ENCODE measurements around the gene ANKRD62.
A peak's percentile ranks its signal among the peaks of the same experiment; 100 is the strongest.
"Not testable (repeated sequence)": the region's sequence is repeated elsewhere in the genome, so short reads cannot be mapped to it uniquely, and the experiment has no call there.

The ANKRD62 gene

GRCh38 chr18:12066910-12067511 is 26.6 kb upstream of the ANKRD62 start:
- ATAC-seq (no peak), DNase-seq (no peak)

DNA sequence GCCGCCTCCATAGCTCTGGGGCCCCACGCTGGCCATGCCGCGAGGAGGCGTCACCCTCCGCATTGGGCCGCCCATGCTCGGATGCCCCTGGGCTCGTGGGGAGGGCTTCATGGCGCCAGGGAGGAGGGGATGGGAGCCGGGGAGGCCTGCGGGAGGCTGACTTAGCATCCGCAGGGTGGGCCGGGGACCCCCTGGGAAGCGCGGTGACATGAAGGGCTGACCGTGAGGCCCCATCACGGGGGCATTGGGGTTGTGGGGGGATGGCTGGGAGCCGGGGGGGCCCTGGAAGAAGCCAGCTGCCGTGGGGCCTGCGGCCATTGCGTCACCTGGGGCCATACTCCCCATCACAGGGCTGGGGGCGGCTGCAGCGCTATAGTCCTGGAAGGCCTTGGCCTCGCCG is 26.0 kb upstream of the ANKRD62 start:
- DNase-seq (no peak), ATAC-seq (no peak)

GRCh38 chr18:12068316-12068949 is 25.2 kb upstream of the ANKRD62 start:
- not testable (repeated sequence) for DNase-seq, ATAC-seq

- DNase-seq (no peak), ATAC-seq (no peak)
Observed at GRCh38 chr18:12068950-12069320, 24.7 kb upstream of the ANKRD62 start.

- ATAC-seq, DNase-seq: not testable (repeated sequence)
Observed at GRCh38 chr18:12071066-12071465, 22.6 kb upstream of the ANKRD62 start.

GRCh38 chr18:12072996-12073395 is 20.6 kb upstream of the ANKRD62 start:
- ATAC-seq = no peak
- no peak for DNase-seq

- ATAC-seq (no peak), DNase-seq (no peak)
Observed at GRCh38 chr18:12074736-12075135, 18.9 kb upstream of the ANKRD62 start.

- no peak for DNase-seq
- ATAC-seq = peak; percentile 49
Observed at GRCh38 chr18:12076424-12077140, 17.1 kb upstream of the ANKRD62 start.

DNA sequence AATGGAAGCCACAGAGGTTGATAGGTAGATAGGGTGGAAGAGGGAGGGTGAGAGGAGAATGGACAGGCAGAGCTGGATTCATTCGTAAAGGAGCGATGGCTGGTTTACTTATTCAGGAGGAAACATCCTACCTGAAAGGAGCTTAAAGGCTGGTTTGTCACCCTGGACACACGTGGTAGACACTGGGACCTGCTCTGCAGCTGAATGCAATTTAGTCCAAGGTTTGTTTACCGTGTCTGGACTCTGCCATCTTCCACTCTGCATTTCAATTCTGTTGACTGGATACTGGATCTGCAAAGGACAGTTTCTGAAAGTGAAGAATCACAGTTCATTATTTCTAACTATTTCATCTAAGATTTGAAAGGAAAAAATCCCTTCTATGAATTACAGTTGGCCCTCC is 15.6 kb upstream of the ANKRD62 start:
- not testable (repeated sequence) for DNase-seq, ATAC-seq

DNA sequence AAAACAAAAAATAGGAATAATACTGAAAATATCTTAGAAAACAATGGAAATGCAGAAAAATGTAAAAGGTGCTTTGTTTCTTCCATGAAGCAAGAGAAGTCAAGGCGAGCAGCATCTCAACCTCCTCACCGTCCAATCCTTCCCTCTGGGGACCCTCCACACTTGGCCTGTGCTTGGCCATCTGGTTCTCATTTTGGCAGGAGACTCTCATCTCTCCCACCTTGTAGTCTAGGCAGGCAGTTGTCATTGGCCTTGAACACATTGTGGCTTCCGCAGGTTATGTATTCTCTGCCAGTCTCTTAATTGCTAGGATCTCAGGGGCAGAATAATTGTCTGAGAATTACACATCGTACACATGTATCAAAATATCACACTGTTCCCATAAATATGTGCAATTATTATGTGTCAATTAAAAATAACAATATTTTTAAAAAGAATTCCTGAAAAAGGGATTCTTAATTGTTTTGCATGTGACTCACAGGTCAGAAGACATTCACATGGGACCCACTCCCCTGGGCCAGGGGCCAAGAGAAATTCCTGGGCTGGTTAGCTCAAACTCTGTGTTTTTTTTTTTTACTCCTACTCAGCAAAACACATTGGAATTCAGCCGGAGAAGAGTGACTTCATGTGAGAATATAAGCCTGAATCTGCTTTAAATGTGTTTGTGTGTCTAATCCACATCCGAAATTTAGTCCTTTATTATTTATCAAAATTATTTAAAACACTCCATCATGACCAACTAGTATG is 14.0 kb upstream of the ANKRD62 start:
- DNase-seq = no peak

DNA sequence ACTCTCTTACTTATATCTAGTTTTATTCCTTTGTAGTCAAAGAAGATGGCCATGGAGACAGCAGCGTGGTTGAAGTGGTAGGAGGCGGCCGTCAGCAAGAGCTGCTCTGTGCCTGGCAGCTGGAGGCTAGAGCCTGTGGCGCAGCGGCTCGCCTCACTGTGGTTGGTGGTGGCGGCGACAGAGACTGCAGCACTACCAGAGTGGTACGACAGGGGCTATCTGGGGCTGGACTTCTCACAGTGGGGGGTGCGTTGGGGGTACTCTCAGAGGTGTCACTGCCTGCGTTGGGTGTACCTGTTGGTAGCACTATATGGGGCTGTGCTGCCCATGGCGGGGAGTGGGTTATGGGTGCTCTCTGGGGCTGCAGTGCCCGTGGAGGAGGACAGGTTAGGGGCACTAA is 8.5 kb upstream of the ANKRD62 start:
- ATAC-seq = no peak
- DNase-seq = no peak

More for the DNA sequence above, 14.0 kb upstream of the ANKRD62 start:
- ATAC-seq = no peak

- DNase-seq (no peak), ATAC-seq (no peak)
Observed at GRCh38 chr18:12085786-12086185, 7.9 kb upstream of the ANKRD62 start.

DNA sequence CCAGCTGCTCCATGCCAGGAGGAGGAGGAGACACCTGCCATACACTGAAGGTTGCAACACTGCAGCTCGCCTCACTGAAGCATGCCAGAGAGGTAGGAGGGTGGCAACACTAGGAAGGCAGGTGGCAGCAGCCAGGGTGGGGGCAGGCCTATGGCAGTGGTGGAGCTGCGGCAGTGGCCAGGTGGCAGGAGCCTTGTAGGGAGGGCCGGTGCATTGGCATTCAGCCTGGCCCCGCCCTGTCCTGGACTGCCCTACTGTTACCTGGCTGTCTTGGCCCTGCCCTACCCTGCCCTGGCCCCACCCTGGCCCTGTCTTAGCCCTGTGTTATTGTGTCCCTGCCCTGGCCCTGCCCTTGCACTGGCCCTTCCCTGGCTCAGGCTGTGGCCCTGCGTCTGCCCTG is 7.4 kb upstream of the ANKRD62 start:
- no peak for ATAC-seq

GRCh38 chr18:12086677-12087470 is 6.8 kb upstream of the ANKRD62 start:
- ATAC-seq (no peak), DNase-seq (no peak)

More for the DNA sequence above, 7.4 kb upstream of the ANKRD62 start:
- DNase-seq = no peak

GRCh38 chr18:12087471-12088025 is 6.1 kb upstream of the ANKRD62 start:
- DNase-seq (no peak), ATAC-seq (no peak)

DNA sequence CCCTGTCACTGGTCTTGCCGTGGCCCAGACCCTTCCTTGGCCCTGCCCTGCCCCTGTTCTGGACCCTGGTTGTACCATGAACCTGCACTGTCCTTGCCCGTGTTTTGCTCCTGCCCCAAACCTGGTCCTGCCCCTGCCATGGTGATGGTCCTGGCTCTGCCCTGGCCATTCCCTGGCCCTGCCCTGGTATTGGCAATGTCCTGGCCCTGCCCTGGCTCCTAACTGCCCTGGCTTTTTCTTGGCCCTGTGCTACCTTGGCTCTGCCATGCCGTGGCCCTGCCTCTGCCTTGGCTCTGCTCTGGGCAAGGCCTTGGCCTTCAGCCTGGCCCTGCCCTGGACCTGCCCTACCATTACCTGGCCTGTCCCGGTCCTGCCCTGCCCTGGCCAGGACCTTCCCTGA is 5.5 kb upstream of the ANKRD62 start:
- no peak for ATAC-seq
- no peak for DNase-seq

DNA sequence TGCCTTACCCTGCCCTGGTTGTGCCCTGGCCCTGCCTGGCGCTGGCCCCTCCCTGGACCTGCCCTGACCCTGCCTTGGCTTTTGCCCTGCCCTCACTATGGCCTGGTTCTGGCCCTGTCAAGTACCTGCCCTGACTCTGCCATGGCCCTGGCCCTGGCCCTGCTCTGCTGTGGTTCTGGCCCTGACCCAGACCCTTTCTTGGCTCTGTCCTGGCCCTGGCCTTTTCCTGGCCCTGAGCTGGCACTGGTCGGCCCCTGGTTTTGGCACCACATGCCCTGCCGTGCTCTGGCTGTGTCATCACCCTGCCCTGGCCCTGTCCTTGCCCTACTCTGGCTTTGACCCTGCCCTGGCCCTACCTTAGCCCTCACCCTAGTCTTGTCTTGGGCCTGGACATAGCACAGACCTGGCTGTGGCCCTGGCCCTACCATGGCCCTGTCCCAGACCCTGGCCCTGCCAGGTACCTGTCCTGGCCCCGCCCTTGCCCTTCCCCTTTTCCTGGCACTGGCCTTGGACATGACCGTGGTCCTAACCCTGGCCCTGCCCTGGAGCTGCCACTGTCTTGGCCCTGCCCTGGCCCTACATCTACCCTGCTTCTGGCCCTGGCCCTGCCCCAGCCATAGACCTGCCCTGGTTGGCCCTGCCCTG is 4.8 kb upstream of the ANKRD62 start:
- ATAC-seq = no peak
- DNase-seq = no peak

DNA sequence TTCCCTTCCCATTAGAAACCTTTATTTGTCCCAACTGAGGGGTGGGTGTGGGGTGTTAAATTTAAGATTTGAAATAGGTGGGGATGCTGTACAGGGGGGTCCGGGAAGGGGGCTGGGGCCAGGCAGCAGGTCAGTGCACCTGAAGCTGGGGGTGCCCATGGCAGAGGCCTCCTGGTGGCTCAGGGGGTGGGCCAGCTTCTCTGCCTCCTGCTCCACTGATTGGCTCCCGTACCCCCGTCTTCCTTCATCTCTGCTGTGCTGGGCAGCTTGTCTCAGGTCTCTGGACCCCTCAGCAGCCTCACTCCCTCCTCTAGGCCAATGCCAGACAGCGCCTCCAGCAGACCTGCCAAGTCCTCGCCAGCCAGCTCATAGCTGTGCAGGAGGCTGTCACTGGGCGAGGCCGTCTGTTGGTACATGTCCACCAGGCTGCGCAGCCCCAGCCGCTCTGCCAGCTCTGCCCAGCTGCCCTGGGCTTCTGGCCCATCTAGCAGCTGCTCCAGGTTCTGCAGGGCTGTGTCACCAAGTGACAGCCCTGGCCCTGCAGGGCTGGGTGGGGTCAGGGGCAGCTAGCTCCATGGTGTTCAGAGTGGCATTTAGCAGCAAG is 2.0 kb upstream of the ANKRD62 start:
- no peak for ATAC-seq
- no peak for DNase-seq

GRCh38 chr18:12092398-12093229 is 1.0 kb upstream of the ANKRD62 start:
- peak; percentile 29 for ATAC-seq
- no peak for DNase-seq

GRCh38 chr18:12098374-12098773 is 4.7 kb downstream of the ANKRD62 start:
- no peak for DNase-seq
- no peak for ATAC-seq
